OCI-LY1 (cell line): Measurements from ENCODE around the gene CRYBG3.
"Not testable (repeated sequence)": the region's sequence is repeated elsewhere in the genome, so short reads cannot be mapped to it uniquely, and the experiment has no call there.

Experiments
- H2AFZ ChIP-seq: fragments of 200-600 bp; sonication (generic), shearing (Covaris generic); 2 replicates; pipeline ENCODE4 v1.6.0; 2014; ENCODE audit warnings: antibody characterized with exemption, mild to moderate bottlenecking, low read length
- H3F3A ChIP-seq: fragments of 200-600 bp; sonication (generic), shearing (Covaris generic); 2 replicates; pipeline ENCODE4 v1.6.0; 2014; ENCODE audit warnings: mild to moderate bottlenecking, antibody characterized with exemption, low read length, moderate library complexity; ENCODE audit not compliant: insufficient read depth
- H3K27ac ChIP-seq: fragments of 200-600 bp; sonication (generic); 2 replicates; pipeline ENCODE4 v1.5.1; 2014; ENCODE audit warnings: low read length, mixed run types, mild to moderate bottlenecking, low read depth; ENCODE audit not compliant: poor library complexity, severe bottlenecking
- H3K27me3 ChIP-seq: fragments of 200-600 bp; sonication (generic); 2 replicates; pipeline ENCODE4 v1.6.0; 2014; ENCODE audit warnings: antibody characterized with exemption, mild to moderate bottlenecking, low read length, moderate library complexity; ENCODE audit not compliant: insufficient read depth
- H3K36me3 ChIP-seq: fragments of 200-600 bp; sonication (generic); 2 replicates; pipeline ENCODE4 v1.6.1; 2014; ENCODE audit warnings: mild to moderate bottlenecking, antibody characterized with exemption, low read length, moderate library complexity, mixed read lengths; ENCODE audit not compliant: insufficient read depth
- H3K4me1 ChIP-seq: fragments of 200-600 bp; sonication (generic); 2 replicates; pipeline ENCODE4 v1.5.1; 2014; ENCODE audit warnings: mild to moderate bottlenecking, low read length, moderate library complexity; ENCODE audit not compliant: insufficient read depth, severe bottlenecking
- H3K4me2 ChIP-seq: fragments of 200-600 bp; sonication (generic), shearing (Covaris generic); 2 replicates; pipeline ENCODE4 v1.6.1; 2014; ENCODE audit warnings: low read length
- H3K4me3 ChIP-seq: fragments of 200-600 bp; sonication (generic); 2 replicates; pipeline ENCODE4 v1.5.1; 2014; ENCODE audit warnings: low read length, low read depth, mild to moderate bottlenecking, mixed read lengths; ENCODE audit not compliant: poor library complexity, severe bottlenecking
- H3K79me2 ChIP-seq: fragments of 200-600 bp; shearing (Covaris generic); 2 replicates; pipeline ENCODE4 v1.6.1; 2016; ENCODE audit warnings: mixed run types, low read length, mixed read lengths; ENCODE audit not compliant: insufficient read depth
- H3K9ac ChIP-seq: fragments of 200-600 bp; sonication (generic), shearing (Covaris generic); 2 replicates; pipeline ENCODE4 v1.6.1; 2014; ENCODE audit warnings: mild to moderate bottlenecking, low read length, mixed read lengths
- H3K9me2 ChIP-seq: fragments of 200-600 bp; sonication (generic), shearing (Covaris generic); 2 replicates; pipeline ENCODE4 v1.6.1; 2014; ENCODE audit warnings: low read depth, mild to moderate bottlenecking, low read length, mixed read lengths
- H3K9me3 ChIP-seq: fragments of 200-600 bp; shearing (Covaris generic); 2 replicates; pipeline ENCODE4 v1.6.1; 2014; ENCODE audit warnings: low read length, mixed read lengths
- H4K20me1 ChIP-seq: fragments of 200-600 bp; sonication (generic), shearing (Covaris generic); 2 replicates; pipeline ENCODE4 v1.6.0; 2016; ENCODE audit warnings: mild to moderate bottlenecking, low read length; ENCODE audit not compliant: insufficient read depth
- EZH2 ChIP-seq: fragments of 200-600 bp; sonication (generic), shearing (Covaris generic); IDR thresholded peaks from 2 replicates; pipeline ENCODE4 v1.8.0; 2017; ENCODE audit warnings: borderline replicate concordance, mixed run types, mild to moderate bottlenecking, antibody characterized with exemption, low read length, moderate library complexity, mixed read lengths
- TF ChIP-seq, protein P1 (sequence below): fragments of 200-600 bp; sonication (generic), shearing (Covaris generic); IDR thresholded peaks from 2 replicates; pipeline ENCODE4 v1.5.1; 2017; ENCODE audit warnings: mild to moderate bottlenecking, antibody characterized with exemption, low read length, moderate library complexity, mixed read lengths

CRYBG3 gene

GRCh38 chr3:97896547-97896946, 74.7 kb downstream of the CRYBG3 start:
- TF ChIP-seq, protein P1, sequence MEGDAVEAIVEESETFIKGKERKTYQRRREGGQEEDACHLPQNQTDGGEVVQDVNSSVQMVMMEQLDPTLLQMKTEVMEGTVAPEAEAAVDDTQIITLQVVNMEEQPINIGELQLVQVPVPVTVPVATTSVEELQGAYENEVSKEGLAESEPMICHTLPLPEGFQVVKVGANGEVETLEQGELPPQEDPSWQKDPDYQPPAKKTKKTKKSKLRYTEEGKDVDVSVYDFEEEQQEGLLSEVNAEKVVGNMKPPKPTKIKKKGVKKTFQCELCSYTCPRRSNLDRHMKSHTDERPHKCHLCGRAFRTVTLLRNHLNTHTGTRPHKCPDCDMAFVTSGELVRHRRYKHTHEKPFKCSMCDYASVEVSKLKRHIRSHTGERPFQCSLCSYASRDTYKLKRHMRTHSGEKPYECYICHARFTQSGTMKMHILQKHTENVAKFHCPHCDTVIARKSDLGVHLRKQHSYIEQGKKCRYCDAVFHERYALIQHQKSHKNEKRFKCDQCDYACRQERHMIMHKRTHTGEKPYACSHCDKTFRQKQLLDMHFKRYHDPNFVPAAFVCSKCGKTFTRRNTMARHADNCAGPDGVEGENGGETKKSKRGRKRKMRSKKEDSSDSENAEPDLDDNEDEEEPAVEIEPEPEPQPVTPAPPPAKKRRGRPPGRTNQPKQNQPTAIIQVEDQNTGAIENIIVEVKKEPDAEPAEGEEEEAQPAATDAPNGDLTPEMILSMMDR = 0 out of 2 replicates have a peak, but pooled peaks have one; percentile 5
- TF ChIP-seq EZH2 = no peak
- Histone ChIP-seq H3K27ac (no peak overlapping the region), H4K20me1 (no peaks in the 10 kb centered on the region), H3K4me2 (no peak overlapping the region), H3K4me1 (peaks cover 12% of the 10 kb centered on the region), H3K36me3 (no peaks in the 10 kb centered on the region), H3K9ac (no peak overlapping the region), H3K9me3 (no peaks in the 10 kb centered on the region), H3K4me3 (no peak overlapping the region), H3K27me3 (no peaks in the 10 kb centered on the region), H3K9me2 (no peaks in the 10 kb centered on the region), H3K79me2 (no peaks in the 10 kb centered on the region), H2AFZ (no peak overlapping the region), H3F3A (no peaks in the 10 kb centered on the region)

DNA sequence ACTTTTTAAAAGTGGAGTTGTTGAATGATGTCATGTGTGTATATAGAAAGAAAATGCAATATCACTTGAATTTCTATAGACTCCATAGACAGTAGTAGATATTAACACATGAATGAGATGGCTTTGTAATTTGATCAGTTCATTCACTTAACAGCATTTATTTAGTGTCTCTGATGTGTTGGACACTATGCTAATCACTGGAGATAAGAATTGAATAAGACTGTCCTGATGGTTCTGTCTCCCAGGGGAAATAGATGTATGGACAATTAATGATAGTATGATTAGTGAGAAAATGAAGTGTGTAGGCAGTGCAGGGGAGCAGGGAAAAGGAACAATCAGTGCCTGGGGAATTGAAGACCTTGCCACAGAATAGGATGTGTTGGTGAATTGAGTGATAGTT, 77.5 kb downstream of the CRYBG3 start:
- H3K9me2 ChIP-seq = no peaks in the 10 kb centered on the region
- H3K27ac ChIP-seq = no peak overlapping the region
- no peak overlapping the region for H3K4me2 ChIP-seq
- H2AFZ ChIP-seq = no peak overlapping the region
- no peaks in the 10 kb centered on the region for H3K27me3 ChIP-seq
- no peaks in the 10 kb centered on the region for H4K20me1 ChIP-seq
- H3K4me3 ChIP-seq = no peak overlapping the region
- H3K9me3 ChIP-seq = no peaks in the 10 kb centered on the region
- H3K36me3 ChIP-seq = no peaks in the 10 kb centered on the region
- no peaks in the 10 kb centered on the region for H3F3A ChIP-seq
- H3K79me2 ChIP-seq = no peaks in the 10 kb centered on the region
- TF ChIP-seq, protein P1 = no peak
- TF ChIP-seq EZH2 = no peak
- no peak overlapping the region for H3K9ac ChIP-seq
- peaks cover 12% of the 10 kb centered on the region for H3K4me1 ChIP-seq

GRCh38 chr3:97901313-97902248, 79.8 kb downstream of the CRYBG3 start:
- no peak overlapping the region for H3K4me3 ChIP-seq
- no peaks in the 10 kb centered on the region for H3K36me3 ChIP-seq
- no peak overlapping the region for H2AFZ ChIP-seq
- no peaks in the 10 kb centered on the region for H3K9me3 ChIP-seq
- no peak overlapping the region for H3K9ac ChIP-seq
- no peaks in the 10 kb centered on the region for H3K9me2 ChIP-seq
- no peaks in the 10 kb centered on the region for H4K20me1 ChIP-seq
- H3K79me2 ChIP-seq = no peaks in the 10 kb centered on the region
- no peak overlapping the region for H3K27ac ChIP-seq
- no peaks in the 10 kb centered on the region for H3K27me3 ChIP-seq
- H3K4me2 ChIP-seq = no peak overlapping the region
- TF ChIP-seq, protein P1 = no peak
- TF ChIP-seq EZH2 = no peak
- no peaks in the 10 kb centered on the region for H3K4me1 ChIP-seq
- no peaks in the 10 kb centered on the region for H3F3A ChIP-seq

DNA sequence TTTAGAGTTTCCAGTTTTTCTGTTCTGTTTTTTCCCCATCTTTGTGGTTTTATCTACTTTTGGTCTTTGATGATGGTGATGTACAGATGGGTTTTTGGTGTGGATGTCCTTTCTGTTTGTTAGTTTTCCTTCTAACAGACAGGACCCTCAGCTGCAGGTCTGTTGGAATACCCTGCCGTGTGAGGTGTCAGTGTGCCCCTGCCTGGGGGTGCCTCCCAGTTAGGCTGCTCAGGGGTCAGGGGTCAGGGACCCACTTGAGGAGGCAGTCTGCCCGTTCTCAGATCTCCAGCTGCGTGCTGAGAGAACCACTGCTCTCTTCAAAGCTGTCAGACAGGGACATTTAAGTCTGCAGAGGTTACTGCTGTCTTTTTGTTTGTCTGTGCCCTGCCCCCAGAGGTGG, 88.0 kb downstream of the CRYBG3 start:
- H3K9ac ChIP-seq = not testable (repeated sequence)

GRCh38 chr3:97910236-97910831, 88.5 kb downstream of the CRYBG3 start:
- H3K9ac ChIP-seq, H3K4me2 ChIP-seq, H3F3A ChIP-seq, H3K4me3 ChIP-seq, H3K9me3 ChIP-seq, H3K27ac ChIP-seq, H2AFZ ChIP-seq, H3K9me2 ChIP-seq, H3K27me3 ChIP-seq, H4K20me1 ChIP-seq, H3K36me3 ChIP-seq, H3K79me2 ChIP-seq: not testable (repeated sequence)
- peaks cover 12% of the 10 kb centered on the region for H3K4me1 ChIP-seq

More for the DNA sequence above, 88.0 kb downstream of the CRYBG3 start:
- H3K36me3 ChIP-seq, H3K27me3 ChIP-seq, H3K9me2 ChIP-seq, H3F3A ChIP-seq, H2AFZ ChIP-seq, H3K4me2 ChIP-seq, H4K20me1 ChIP-seq, H3K27ac ChIP-seq, H3K4me3 ChIP-seq, H3K79me2 ChIP-seq, H3K9me3 ChIP-seq: not testable (repeated sequence)
- H3K4me1 ChIP-seq = peaks cover 12% of the 10 kb centered on the region
